NCI-H1417 treated with DMSO at 0.1 percent for 48 hours (cell line): ENCODE measurements around the gene MPRIP.

Source experiments
- DNase-seq: peaks from one replicate; lab custom pipeline; 2025; lab: John Stamatoyannopoulos, UW

The MPRIP gene

GRCh38 chr17:17206913-17207335, 164.7 kb downstream of the MPRIP start:
- DNase-seq: no peak

- DNase-seq: no peak
Observed at GRCh38 chr17:17207998-17208397, 165.7 kb downstream of the MPRIP start.

- no peak for DNase-seq
Observed at GRCh38 chr17:17213775-17214174, 171.5 kb downstream of the MPRIP start.

GRCh38 chr17:17214646-17215436, 172.6 kb downstream of the MPRIP start:
- DNase-seq: no peak

- DNase-seq: no peak
Observed at GRCh38 chr17:17215575-17215974, 173.3 kb downstream of the MPRIP start.

GRCh38 chr17:17216236-17216635, 174.0 kb downstream of the MPRIP start:
- DNase-seq: no peak

- DNase-seq: no peak
Observed at GRCh38 chr17:17216776-17217175, 174.5 kb downstream of the MPRIP start.

- DNase-seq: no peak
Observed at GRCh38 chr17:17217995-17218394, 175.7 kb downstream of the MPRIP start.

- peak; percentile 68 for DNase-seq
Observed at GRCh38 chr17:17220529-17220928, 178.3 kb downstream of the MPRIP start.

- DNase-seq: no peak
Observed at GRCh38 chr17:17221329-17221728, 179.1 kb downstream of the MPRIP start.

- no peak for DNase-seq
Observed at GRCh38 chr17:17223736-17224135, 181.5 kb downstream of the MPRIP start.

GRCh38 chr17:17224137-17224536, 181.9 kb downstream of the MPRIP start:
- no peak for DNase-seq

GRCh38 chr17:17225901-17226300, 183.6 kb downstream of the MPRIP start:
- DNase-seq: no peak

GRCh38 chr17:17226451-17227265, 184.4 kb downstream of the MPRIP start:
- DNase-seq: no peak

- no peak for DNase-seq
Observed at GRCh38 chr17:17227608-17228520, 185.6 kb downstream of the MPRIP start.

- DNase-seq: no peak
Observed at GRCh38 chr17:17228521-17229279, 186.4 kb downstream of the MPRIP start.

GRCh38 chr17:17229416-17230384, 187.4 kb downstream of the MPRIP start:
- DNase-seq: no peak

- DNase-seq: no peak
Observed at GRCh38 chr17:17231621-17232302, 189.5 kb downstream of the MPRIP start.

GRCh38 chr17:17232303-17232621, 190.0 kb downstream of the MPRIP start:
- no peak for DNase-seq
